K562 (cell line): Measurements from ENCODE around the gene WNK1. TPM values are rescaled to one million over a fixed set of nuclear protein-coding genes. Genes with fewer than 3 reads are reported as not detected.
"Not testable (repeated sequence)": the region's sequence is repeated elsewhere in the genome, so short reads cannot be mapped to it uniquely, and the experiment has no call there.

Experiments used
- ATAC-seq: fragments of 200-7000 bp; cut with Tn5 transposase; 3 replicates; pipeline ENCODE4 v1.9.1; 2020; ENCODE audit warnings: moderate library complexity
- BruUV-seq: library from RNA; stranded (reverse); fragments of 400-500 nt; replicated peaks from 2 replicates; lab custom pipeline; 2021; lab: Mats Ljungman, UMichigan
- CTCF ChIA-PET: fragments of 300-600 bp; formaldehyde crosslinking; extraction: SDS; loops from one replicate; lab custom pipeline; 2021; ENCODE audit warnings: low intra/inter-chr PET ratio; lab: Yijun Ruan, JAX
- POLR2A ChIA-PET: fragments of 300-600, 350-650 bp; sonication (Branson Sonifier 250); formaldehyde crosslinking; extraction: SDS; loops from one replicate; lab custom pipeline; 2021; ENCODE audit warnings: antibody characterized with exemption, inconsistent platforms; lab: Yijun Ruan, JAX
- DNase-seq, 4 experiments: peaks; one replicate each; pipeline versions ENCODE4 v3.0.0 to v3.0.0-alpha.2; 2011 to 2018; ENCODE audit warnings: low spot score in 3 of 4, mixed read lengths in 3 of 4; ENCODE audit errors: extremely low read depth in 1 of 4
- FAIRE-seq: peaks from 2 replicates; lab custom pipeline; 2011; peaks lifted over from hg19 to GRCh38; lab: Jason Lieb, UNC
- H2AFZ ChIP-seq: 2 replicates; pipeline ENCODE4 v1.6.0; 2011; ENCODE audit warnings: low read depth, low read length, control low read depth, inconsistent platforms
- H3K27ac ChIP-seq: fragments of 200-600 bp; 3 replicates; pipeline ENCODE4 v1.8.0; 2011; ENCODE audit warnings: low read depth, mild to moderate bottlenecking, control low read depth, inconsistent platforms, low read length, moderate library complexity, mixed read lengths; ENCODE audit errors: extremely low read depth
- H3K27me3 ChIP-seq, 2 experiments: fragments of 300-600 bp in 1 of 2; 2 replicates in 1 of 2; 3 replicates in 1 of 2; pipeline versions ENCODE4 v1.6.0 to v1.8.0; 2011; ENCODE audit warnings: inconsistent platforms in 2 of 2, low read length in 2 of 2, mild to moderate bottlenecking in 1 of 2, mixed read lengths in 1 of 2, moderate library complexity in 1 of 2; ENCODE audit not compliant: control insufficient read depth in 2 of 2, insufficient read depth in 2 of 2
- H3K36me3 ChIP-seq: fragments of 300-600 bp; 3 replicates; pipeline ENCODE4 v1.8.0; 2011; ENCODE audit warnings: mild to moderate bottlenecking, low read length, inconsistent platforms; ENCODE audit not compliant: control insufficient read depth, insufficient read depth
- H3K4me1 ChIP-seq, 2 experiments: fragments of 200-600 bp in 1 of 2; replicated peaks in 1 of 2; 2 replicates in 1 of 2; 3 replicates in 1 of 2; pipeline versions ENCODE4 v1.5.1 to v1.8.0; 2011; ENCODE audit warnings: inconsistent platforms in 2 of 2, low read length in 2 of 2, mild to moderate bottlenecking in 1 of 2, mixed read lengths in 1 of 2, moderate library complexity in 1 of 2; ENCODE audit not compliant: control insufficient read depth in 2 of 2, insufficient read depth in 2 of 2
- H3K4me2 ChIP-seq: 2 replicates; pipeline ENCODE4 v1.6.1; 2011; ENCODE audit warnings: low read length, control low read depth, inconsistent platforms, mixed read lengths; ENCODE audit not compliant: insufficient read depth
- H3K4me3 ChIP-seq: fragments of 200-600 bp; sonication (generic), shearing (Covaris generic); 2 replicates; pipeline ENCODE4 v1.5.1; 2016; ENCODE audit warnings: control low read depth, inconsistent platforms
- H3K79me2 ChIP-seq: fragments of 200-600 bp; 3 replicates; pipeline ENCODE4 v1.8.0; 2011; ENCODE audit warnings: low read length, inconsistent platforms; ENCODE audit not compliant: control insufficient read depth, insufficient read depth
- H3K9ac ChIP-seq, 2 experiments: 2 replicates each; pipeline versions ENCODE4 v1.6.0 to v1.6.1; 2011; ENCODE audit warnings: low read depth in 2 of 2, low read length in 2 of 2, control low read depth in 1 of 2, inconsistent platforms in 1 of 2, mild to moderate bottlenecking in 1 of 2, mixed read lengths in 1 of 2; ENCODE audit not compliant: insufficient read depth in 1 of 2
- H3K9me1 ChIP-seq: one replicate; pipeline ENCODE4 v1.6.0; 2011; ENCODE audit warnings: inconsistent platforms, mild to moderate bottlenecking, low read length, moderate library complexity; ENCODE audit not compliant: control insufficient read depth, insufficient read depth
- H3K9me3 ChIP-seq: replicated peaks from 2 replicates; pipeline ENCODE4 v1.5.1; 2011; ENCODE audit warnings: low read depth, low read length, inconsistent platforms; ENCODE audit not compliant: control insufficient read depth, insufficient read depth
- H4K20me1 ChIP-seq: replicated peaks from 2 replicates; pipeline ENCODE4 v1.6.1; 2011; ENCODE audit warnings: low read length, inconsistent platforms, mixed read lengths; ENCODE audit not compliant: control insufficient read depth, insufficient read depth
- DNMT1 ChIP-seq: fragments of 450-650 bp; IDR thresholded peaks from 2 replicates; pipeline ENCODE4 v1.6.1; 2016; ENCODE audit warnings: antibody characterized with exemption, mild to moderate bottlenecking
- ERF ChIP-seq: fragments of 450-650 bp; formaldehyde crosslinking; IDR thresholded peaks from 2 replicates; pipeline ENCODE4 v1.4.0; 2020; ENCODE audit warnings: mild to moderate bottlenecking, mixed read lengths
- GTF2E2 ChIP-seq: fragments of 200-800 bp; sonication (Bioruptor generic); IDR thresholded peaks from 2 replicates; pipeline ENCODE4 v1.6.1; 2016; ENCODE audit warnings: missing genetic modification characterization, missing compliant biosample characterization
- KHSRP ChIP-seq: fragments of 450-650 bp; IDR thresholded peaks from 2 replicates; pipeline ENCODE4 v1.6.1; 2017
- MED1 ChIP-seq: sonication (generic); formaldehyde crosslinking; IDR thresholded peaks from 2 replicates; pipeline ENCODE4 v1.8.1; 2023; ENCODE audit warnings: missing genetic modification reagents, borderline replicate concordance
- PPARD ChIP-seq: fragments of 250-450 bp; sonication (Bioruptor Pico); IDR thresholded peaks from 2 replicates; pipeline ENCODE4 v1.8.0; 2022; ENCODE audit warnings: inconsistent platforms, mild to moderate bottlenecking, moderate library complexity
- RNF2 ChIP-seq: sonication (generic); IDR thresholded peaks from 2 replicates; pipeline ENCODE4 v1.6.1; 2016
- SMARCA4 ChIP-seq: fragments of 450-650 bp; IDR thresholded peaks from 2 replicates; pipeline ENCODE4 v1.6.1; 2016
- ZNF224 ChIP-seq: sonication (generic); formaldehyde crosslinking; IDR thresholded peaks from 2 replicates; pipeline ENCODE4 v1.8.0; 2022; ENCODE audit warnings: mild to moderate bottlenecking, missing genetic modification reagents
- ZNF347 ChIP-seq: fragments of 450-650 bp; formaldehyde crosslinking; IDR thresholded peaks from 2 replicates; pipeline ENCODE4 v1.4.0; 2020; ENCODE audit warnings: low read depth, mild to moderate bottlenecking, moderate library complexity
- ZNF707 ChIP-seq: fragments of 250-450 bp; sonication (Bioruptor Pico); conservative IDR thresholded peaks from 2 replicates; pipeline ENCODE4 v1.8.0; 2022; ENCODE audit warnings: inconsistent platforms, mild to moderate bottlenecking, moderate library complexity
- ZNF717 ChIP-seq: fragments of 250-450 bp; sonication (Bioruptor Pico); IDR thresholded peaks from 2 replicates; pipeline ENCODE4 v1.5.0; 2021
- WGBS: fragments of 100-300 bp; shearing (Covaris generic); methylation state at CpG from one replicate; pipeline ENCODE4 v1.1.6; 2016; ENCODE audit warnings: low coverage, mixed read lengths; ENCODE audit not compliant: insufficient coverage; ENCODE audit errors: missing lambda C conversion rate; 5-methylcytosine and 5-hydroxymethylcytosine counted together
- in situ Hi-C: fragments of 300-500 bp; cut with MboI; formaldehyde crosslinking; loops from 4 replicates; pipeline ENCODE4 v1.15.0; 2018; ENCODE audit warnings: inconsistent platforms, mixed read lengths
- intact Hi-C: fragments of 100-400 bp; cut with micrococcal nuclease; formaldehyde crosslinking; loops from 2 replicates; pipeline ENCODE4 v1.14.2; 2022
- polyA plus RNA-seq, 8 experiments: library from polyadenylated mRNA; depleted of rRNA in 4 of 8; stranded (reverse) in 5 of 8; unstranded in 3 of 8; fragments of >200 nt; fragmentation: Nextera tagmentation in 2 of 8; fragmentation: Illumina TruSeq in 1 of 8; extraction: Ambion mirVana in 2 of 8; extraction: Trizol in 1 of 8; gene quantifications; 2 replicates each; pipeline versions ENCODE4 v1.2.1 to v1.2.3, GENCODE V29; 2011 to 2014; ENCODE audit warnings: inconsistent platforms in 1 of 8, missing spikeins in 1 of 8
- total RNA-seq, 7 experiments: library from RNA; depleted of rRNA in 6 of 7; stranded (reverse); fragments of >200 nt in 6 of 7; fragmentation: Illumina TruSeq in 2 of 7; extraction: Trizol in 2 of 7; gene quantifications; 2 replicates each; pipeline versions ENCODE4 v1.2.1 to v1.2.3, GENCODE V29; 2011 to 2021; ENCODE audit warnings: low replicate concordance in 1 of 7
- TF ChIP-seq, protein P1 (sequence below): fragments of 200-800 bp; sonication (Bioruptor generic); IDR thresholded peaks from 2 replicates; pipeline ENCODE4 v1.6.1; 2017; ENCODE audit warnings: missing genetic modification characterization, missing compliant biosample characterization

WNK1 gene
- total and polyA plus RNA-seq, 9 of the 15 experiments (the other 6 are each of a cell fraction or from before 2014, with no cell fraction given), result 4.3 to 73.9 (median 31.0) TPM

DNA sequence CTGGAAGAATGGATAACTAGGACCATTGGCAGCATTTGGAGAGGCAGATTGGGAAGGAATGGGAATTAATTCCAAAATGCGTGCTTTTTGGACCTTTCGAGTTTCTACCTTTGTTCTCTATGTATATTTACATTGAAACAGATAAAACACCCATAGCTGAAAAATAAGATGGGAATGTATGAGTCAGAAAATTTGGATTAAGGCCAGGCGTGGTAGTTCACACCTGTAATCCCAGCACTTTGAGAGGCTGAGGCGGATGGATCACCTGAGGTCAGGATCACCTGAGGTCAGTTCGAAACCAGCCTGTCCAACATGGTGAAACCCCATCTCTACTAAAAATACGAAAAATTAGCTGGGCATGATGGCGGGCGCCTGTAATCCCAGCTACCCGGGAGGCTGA lies 65.1 kb downstream of the WNK1 start:
- not testable (repeated sequence) for DNase-seq

DNA sequence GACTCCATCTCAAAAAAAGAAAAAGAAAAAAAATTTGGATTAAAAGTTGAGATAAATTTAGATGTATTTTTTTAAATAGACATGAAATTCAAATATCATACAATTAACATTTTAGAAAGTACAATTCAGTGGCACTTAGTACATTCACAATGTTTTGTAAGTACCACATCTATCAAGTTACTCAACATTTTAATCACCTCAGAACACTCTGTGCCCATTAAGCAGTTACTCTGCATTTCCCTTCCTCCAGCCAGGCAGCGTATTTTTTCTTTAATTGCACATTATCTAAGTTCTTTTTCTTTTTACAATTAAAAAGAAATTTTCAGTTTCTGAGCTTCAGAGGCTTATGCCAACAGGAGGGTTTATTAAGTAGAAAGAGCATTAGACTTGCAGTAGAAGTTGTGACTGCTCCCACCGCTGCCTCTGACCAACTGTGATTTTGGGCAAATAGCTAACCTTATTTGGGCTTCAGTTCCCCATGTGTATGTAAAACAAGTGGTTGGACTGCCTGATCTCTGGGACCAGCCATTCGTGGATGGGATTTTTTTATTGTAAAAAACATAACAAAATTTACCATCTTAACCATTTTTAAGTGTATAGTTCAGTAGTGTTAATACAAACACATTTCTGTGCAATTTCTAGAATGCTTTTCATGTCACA lies 65.7 kb downstream of the WNK1 start:
- no peak overlapping the region for H2AFZ ChIP-seq
- 66% methylated on average over 3 of the region's 3 CpGs for WGBS
- ATAC-seq (no peak), DNase-seq (no peak), FAIRE-seq (no peak)
- no peaks in the 10 kb centered on the region for H3K27me3 ChIP-seq
- no peak overlapping the region for H3K4me3 ChIP-seq
- peaks cover 39% of the 10 kb centered on the region; the same call in 1 of the 3 replicates for H3K36me3 ChIP-seq
- ChIA-PET POLR2A (no interaction called here), CTCF (no interaction called here)
- H4K20me1 ChIP-seq, result no peaks in the 10 kb centered on the region
- peaks cover 87% of the 10 kb centered on the region for H3K79me2 ChIP-seq
- H3K4me2 ChIP-seq, result no peak overlapping the region
- intact Hi-C loops (loop anchor here (5.0 kb wide), 3 partner anchors 129 to 274 kb away; partner anchors contain the start of gene RAD52), in situ Hi-C loops (no loop called here)
- H3K9ac ChIP-seq, result no peak overlapping the region
- H3K9me1 ChIP-seq, result no peaks in the 10 kb centered on the region
- H3K4me1 ChIP-seq, result no peaks in the 10 kb centered on the region; a peak in 2 of 5 replicates
- BruUV-seq, result no TSS peak
- H3K9me3 ChIP-seq, result no peaks in the 10 kb centered on the region
- no peak overlapping the region for H3K27ac ChIP-seq
- no peak for TF ChIP-seq MED1 (CRISPR knock-in tag)
- no peak for TF ChIP-seq ZNF224 (CRISPR knock-in tag)
- no peak for TF ChIP-seq GTF2E2 (tag)
- TF ChIP-seq, protein P1, sequence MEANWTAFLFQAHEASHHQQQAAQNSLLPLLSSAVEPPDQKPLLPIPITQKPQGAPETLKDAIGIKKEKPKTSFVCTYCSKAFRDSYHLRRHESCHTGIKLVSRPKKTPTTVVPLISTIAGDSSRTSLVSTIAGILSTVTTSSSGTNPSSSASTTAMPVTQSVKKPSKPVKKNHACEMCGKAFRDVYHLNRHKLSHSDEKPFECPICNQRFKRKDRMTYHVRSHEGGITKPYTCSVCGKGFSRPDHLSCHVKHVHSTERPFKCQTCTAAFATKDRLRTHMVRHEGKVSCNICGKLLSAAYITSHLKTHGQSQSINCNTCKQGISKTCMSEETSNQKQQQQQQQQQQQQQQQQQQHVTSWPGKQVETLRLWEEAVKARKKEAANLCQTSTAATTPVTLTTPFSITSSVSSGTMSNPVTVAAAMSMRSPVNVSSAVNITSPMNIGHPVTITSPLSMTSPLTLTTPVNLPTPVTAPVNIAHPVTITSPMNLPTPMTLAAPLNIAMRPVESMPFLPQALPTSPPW (CRISPR knock-in tag), result no peak
- no peak for TF ChIP-seq PPARD (CRISPR knock-in tag)
- TF ChIP-seq SMARCA4, result no peak
- no peak for TF ChIP-seq ZNF347 (CRISPR knock-in tag)
- no peak for TF ChIP-seq DNMT1
- TF ChIP-seq ZNF717, result no peak
- TF ChIP-seq ZNF707 (CRISPR knock-in tag), result no peak
- TF ChIP-seq KHSRP, result no peak
- TF ChIP-seq RNF2, result no peak
- no peak for TF ChIP-seq ERF (CRISPR knock-in tag)

More for the DNA sequence above, 65.1 kb downstream of the WNK1 start:
- Histone ChIP-seq H3K79me2 (peaks cover 87% of the 10 kb centered on the region), H3K36me3 (peaks cover 39% of the 10 kb centered on the region; the same call in 1 of the 3 replicates)
- H3K27me3 ChIP-seq, H3K9ac ChIP-seq, H3K4me3 ChIP-seq, in situ Hi-C loops, H3K9me1 ChIP-seq, H3K27ac ChIP-seq, H3K4me1 ChIP-seq, H4K20me1 ChIP-seq, POLR2A ChIA-PET, BruUV-seq, FAIRE-seq, H3K4me2 ChIP-seq, H3K9me3 ChIP-seq, ATAC-seq, H2AFZ ChIP-seq: not testable (repeated sequence)
- CTCF ChIA-PET, result interaction anchor here (0.9 to 2.0 kb wide), 2 partner anchors 133 to 766 kb away, joined by 3 to 7 read pairs; no protein-coding TSS in a partner anchor
- WGBS, result 78% methylated on average over 5 of the region's 9 CpGs
- intact Hi-C loops, result loop anchor here (5.0 kb wide), 3 partner anchors 130 to 275 kb away; partner anchors contain the start of gene RAD52
